BJ (cell line): ENCODE data around the gene FBXL12. TPM values are rescaled to one million over a fixed set of nuclear protein-coding genes. Genes with fewer than 3 reads are reported as not detected.

Source experiments
- CTCF ChIA-PET: fragments of 350-600 bp; formaldehyde crosslinking; extraction: SDS; loops from one replicate; lab custom pipeline; 2021; ENCODE audit warnings: antibody characterized with exemption, inconsistent platforms; lab: Yijun Ruan, JAX
- POLR2A ChIA-PET: fragments of 300-600 bp; sonication (Branson Sonifier 250); formaldehyde crosslinking; extraction: SDS; loops from one replicate; lab custom pipeline; 2021; ENCODE audit warnings: antibody characterized with exemption; lab: Charles Lee
- DNase-seq: peaks from one replicate; pipeline ENCODE4 v3.0.0-alpha.2; 2011; ENCODE audit warnings: low read depth
- H3K27me3 ChIP-seq: 2 replicates; pipeline ENCODE4 v1.6.0; 2011; ENCODE audit warnings: low read length; ENCODE audit not compliant: control insufficient read depth, insufficient read depth
- H3K36me3 ChIP-seq: 2 replicates; pipeline ENCODE4 v1.5.1; 2011; ENCODE audit warnings: low read length; ENCODE audit not compliant: control insufficient read depth, insufficient read depth
- H3K4me3 ChIP-seq: 2 replicates; pipeline ENCODE4 v1.5.1; 2011; ENCODE audit warnings: low read depth, mild to moderate bottlenecking, control low read depth, low read length
- CTCF ChIP-seq: IDR thresholded peaks from 2 replicates; pipeline ENCODE4 v1.5.1; 2011; ENCODE audit warnings: low read depth, mild to moderate bottlenecking, control low read depth, inconsistent platforms, low read length, moderate library complexity; ENCODE audit not compliant: insufficient read depth
- polyA plus RNA-seq: library from polyadenylated mRNA; depleted of rRNA; stranded (reverse); fragments of >200 nt; gene quantifications from 2 replicates; pipeline ENCODE4 v1.2.3, GENCODE V29; 2011

The FBXL12 gene
- polyA plus RNA-seq, 1 experiment, result 35.3 TPM

GRCh38 chr19:9861503-9861902 lies 42.6 kb upstream of the FBXL12 start:
- H3K36me3 ChIP-seq, result no peaks in the 10 kb centered on the region
- TF ChIP-seq CTCF, result no peak
- CTCF ChIA-PET, result no interaction called here
- POLR2A ChIA-PET, result no interaction called here
- H3K27me3 ChIP-seq, result peaks cover 2% of the 10 kb centered on the region; the same call in 1 of the 2 replicates
- no peak for DNase-seq
- H3K4me3 ChIP-seq, result no peak overlapping the region

GRCh38 chr19:9860407-9860806 lies 41.5 kb upstream of the FBXL12 start:
- Histone ChIP-seq H3K36me3 (no peaks in the 10 kb centered on the region), H3K27me3 (peaks cover 2% of the 10 kb centered on the region; the same call in 1 of the 2 replicates), H3K4me3 (no peak overlapping the region)
- no peak for TF ChIP-seq CTCF
- POLR2A ChIA-PET, result no interaction called here
- CTCF ChIA-PET, result no interaction called here
- DNase-seq, result no peak

- no peaks in the 10 kb centered on the region for H3K36me3 ChIP-seq
- no peak overlapping the region for H3K4me3 ChIP-seq
- TF ChIP-seq CTCF, result no peak
- ChIA-PET POLR2A (no interaction called here), CTCF (interaction anchor here (1.1 to 2.4 kb wide), 3 partner anchors 11 to 171 kb away, joined by 3 to 8 read pairs (median 4); no protein-coding TSS in a partner anchor)
- H3K27me3 ChIP-seq, result no peaks in the 10 kb centered on the region
- DNase-seq, result no peak
Measured at GRCh38 chr19:9858766-9859165, 39.9 kb upstream of the FBXL12 start.

- ChIA-PET POLR2A (no interaction called here), CTCF (interaction anchor here (0.6 to 2.4 kb wide), 5 partner anchors 10 to 172 kb away, joined by 3 to 8 read pairs (median 3); no protein-coding TSS in a partner anchor)
Measured at GRCh38 chr19:9857920-9858746, 39.3 kb upstream of the FBXL12 start.

More at GRCh38 chr19:9857920-9858746, 39.3 kb upstream of the FBXL12 start:
- DNase-seq, result no peak
- Histone ChIP-seq H3K4me3 (no peak overlapping the region), H3K27me3 (no peaks in the 10 kb centered on the region), H3K36me3 (no peaks in the 10 kb centered on the region)
- TF ChIP-seq CTCF, result no peak
